Spleen (tissue), 11 donors: Measurements from ENCODE around the gene FAM222B. TPM values are rescaled to one million over a fixed set of nuclear protein-coding genes. Genes with fewer than 3 reads are reported as not detected.

Experiments used
- DNase-seq: peaks from one replicate; pipeline ENCODE4 v3.0.0-alpha.2; 2020
- H3K27ac ChIP-seq, 8 donors: fragments of 200-600 bp; sonication (generic) in 7 of 8; 1 replicate in 4 of 8; 2 replicates in 4 of 8; pipeline versions ENCODE4 v1.5.0 to v1.8.0; 2016 to 2021; ENCODE audit warnings: inconsistent platforms in 4 of 8, mild to moderate bottlenecking in 4 of 8, moderate library complexity in 1 of 8
- H3K27me3 ChIP-seq, 7 donors: fragments of 200-600 bp; sonication (generic) in 6 of 7; replicated peaks in 1 of 7; 1 replicate in 4 of 7; 2 replicates in 3 of 7; pipeline versions ENCODE4 v1.5.0 to v1.8.0; 2016 to 2021; ENCODE audit warnings: inconsistent platforms in 3 of 7, mild to moderate bottlenecking in 1 of 7
- H3K36me3 ChIP-seq, 6 donors: fragments of 200-600 bp; sonication (generic) in 5 of 6; 1 replicate in 4 of 6; 2 replicates in 2 of 6; pipeline versions ENCODE4 v1.5.0 to v1.8.0; 2016 to 2021; ENCODE audit warnings: inconsistent platforms in 2 of 6
- H3K4me1 ChIP-seq, 6 donors: fragments of 200-600 bp; sonication (generic) in 5 of 6; 1 replicate in 3 of 6; 2 replicates in 3 of 6; pipeline versions ENCODE4 v1.5.0 to v1.8.0; 2016 to 2021; ENCODE audit warnings: inconsistent platforms in 3 of 6
- H3K4me3 ChIP-seq, 8 donors: fragments of 200-600 bp; sonication (generic) in 7 of 8; 1 replicate in 4 of 8; 2 replicates in 4 of 8; pipeline versions ENCODE4 v1.5.0 to v1.8.0; 2016 to 2021; ENCODE audit warnings: inconsistent platforms in 4 of 8, mild to moderate bottlenecking in 4 of 8, moderate library complexity in 2 of 8
- H3K9me3 ChIP-seq, 8 donors: fragments of 200-600 bp; sonication (generic) in 7 of 8; 1 replicate in 4 of 8; 2 replicates in 4 of 8; pipeline versions ENCODE4 v1.5.0 to v1.8.0; 2016 to 2021; ENCODE audit warnings: inconsistent platforms in 4 of 8
- CTCF ChIP-seq, 11 experiments: fragments of 200-600 bp in 7 of 11; fragments of 450-650 bp in 4 of 11; sonication (generic) in 4 of 11; IDR thresholded peaks in 8 of 11; conservative IDR thresholded peaks in 3 of 11; 1 replicate in 7 of 11; 2 replicates in 4 of 11; pipeline versions ENCODE4 v1.4.0 to v1.8.0; 2016 to 2021; ENCODE audit warnings: antibody characterized with exemption in 11 of 11, inconsistent platforms in 4 of 11, mild to moderate bottlenecking in 1 of 11
- POLR2A ChIP-seq, 3 donors: fragments of 450-650 bp; IDR thresholded peaks; one replicate each; pipeline ENCODE4 v1.5.1; 2017; ENCODE audit warnings: antibody characterized with exemption in 3 of 3, mild to moderate bottlenecking in 1 of 3
- POLR2AphosphoS5 ChIP-seq, 3 donors: sonication (generic); formaldehyde crosslinking; IDR thresholded peaks; one replicate each; pipeline ENCODE4 v1.5.1; 2017; ENCODE audit warnings: antibody characterized with exemption in 3 of 3
- WGBS, 5 donors: extraction: QIAGEN DNeasy Blood & Tissue Kit in 3 of 5; methylation state at CpG; one replicate each; pipeline versions ENCODE4 v1.1.5 to v1.1.7; 2013 to 2018; 5-methylcytosine and 5-hydroxymethylcytosine counted together
- intact Hi-C: fragments of 100-400 bp; cut with DNase I; formaldehyde crosslinking; loops from one replicate; pipeline ENCODE4 v1.15.0; 2023; ENCODE audit warnings: low total_unique reads
- polyA plus RNA-seq, 3 donors: library from polyadenylated mRNA; stranded (reverse); fragments of 200-250 nt; gene quantifications; one replicate each; pipeline ENCODE4 v1.2.1, GENCODE V29; 2013
- total RNA-seq, 7 donors: library from RNA; depleted of rRNA in 3 of 7; stranded (reverse); fragments of >200 nt in 3 of 7; fragmentation: NEBNext Ultra II Directional in 4 of 7; extraction: Animal tissue kit (Norgen Biotek cat#: 25700) in 4 of 7; gene quantifications; one replicate each; pipeline versions ENCODE4 v1.1.0 to v1.2.1, GENCODE V29; 2016 to 2021
- donor health status: healthy with polysubstance abuse.
- donor health status: DM: no; HTN: no; CAD: no; lungs with moderate emphysema.
- donor health status: DM: no; HTN: no; CAD: no.
- donor health status: Bipolar disorder and iron deficiency.
- donor health status: healthy.
- donor health status: DM: no; HTN: no; CAD: no.
- donor health status: DM: yes; HTN: yes; CAD: no.

FAM222B gene
- total and polyA plus RNA-seq, 10 donors, result 2.9 to 23.6 (median 15.0) TPM

DNA sequence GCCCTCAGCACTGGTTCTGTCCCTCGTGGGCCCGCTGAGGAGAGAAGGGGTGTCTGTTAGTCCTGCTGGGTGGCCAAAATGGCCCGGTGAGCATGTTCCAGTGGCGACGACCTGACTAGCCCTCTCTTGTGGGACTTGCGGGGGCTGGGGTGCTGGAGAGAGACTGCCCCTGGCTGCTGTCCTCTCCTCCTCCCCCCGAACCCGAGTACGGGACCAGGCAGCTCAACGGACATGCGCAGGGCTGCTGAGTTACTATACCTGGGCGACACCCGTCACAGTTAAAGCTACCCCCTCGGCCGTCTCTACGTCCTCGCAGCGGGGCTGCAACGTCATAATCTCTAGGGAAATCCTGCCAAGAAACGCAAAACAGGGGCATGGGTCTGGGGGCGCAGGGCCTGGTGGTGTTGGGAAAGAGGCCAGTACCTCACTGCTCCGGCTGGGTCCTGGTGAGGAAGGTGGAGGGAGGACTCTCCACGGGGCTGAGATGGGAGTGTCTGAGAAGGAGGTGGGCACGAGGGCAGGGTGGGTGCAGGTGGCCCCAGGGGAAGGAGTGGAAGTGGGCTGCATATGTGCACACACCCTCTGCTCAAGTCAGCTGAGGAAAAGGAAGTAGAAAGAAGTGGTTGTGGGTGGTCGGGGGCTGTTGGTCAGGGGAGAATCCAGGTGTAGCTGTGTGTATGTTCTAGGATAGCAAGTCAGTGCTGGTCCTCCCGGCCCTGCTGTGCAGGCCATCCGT, 41.5 kb upstream of the FAM222B start:
- Histone ChIP-seq H3K4me3 (no peak overlapping the region), H3K27ac (peak overlapping the region in 1 of 8 donors; percentile 11), H3K27me3 (no peaks in the 10 kb centered on the region), H3K9me3 (no peaks in the 10 kb centered on the region), H3K36me3 (peaks cover 12 to 100% (median 83%) of the 10 kb centered on the region in 6 donors), H3K4me1 (peaks cover 8 to 49% (median 25%) of the 10 kb centered on the region in 6 donors)
- intact Hi-C loops, result no loop called here
- 80 to 92% (median 88%) methylated on average over 14 to 27 of the region's 27 CpGs for WGBS, 5 donors
- no peak for DNase-seq
- TF ChIP-seq POLR2A (IDR thresholded peaks at IDR 0.05), result no peak
- peak in 2 of 3 donors; percentile 15 to 54 for TF ChIP-seq POLR2AphosphoS5 (IDR thresholded peaks at IDR 0.05)

GRCh38 chr17:28882154-28882895, 39.7 kb upstream of the FAM222B start:
- no peak for TF ChIP-seq CTCF (IDR thresholded peaks at IDR 0.05 in 8 of 11, conservative IDR thresholded peaks at IDR 0.05 in 3 of 11)
- no peak for TF ChIP-seq POLR2A (IDR thresholded peaks at IDR 0.05)
- peak in 2 of 3 donors; percentile 31 to 59 for TF ChIP-seq POLR2AphosphoS5 (IDR thresholded peaks at IDR 0.05)
- H3K36me3 ChIP-seq, result peaks cover 12 to 100% (median 90%) of the 10 kb centered on the region in 6 donors
- H3K4me1 ChIP-seq, result peaks cover 0 to 31% (median 7%) of the 10 kb centered on the region in 6 donors
- no peak overlapping the region for H3K4me3 ChIP-seq
- no peak for DNase-seq
- intact Hi-C loops, result no loop called here
- no peaks in the 10 kb centered on the region for H3K27me3 ChIP-seq
- H3K9me3 ChIP-seq, result no peaks in the 10 kb centered on the region
- no peak overlapping the region for H3K27ac ChIP-seq
- WGBS, 5 donors, result 93 to 98% (median 95%) methylated on average over 11 to 18 of the region's 18 CpGs

- H3K27me3 ChIP-seq, result no peaks in the 10 kb centered on the region
- peaks cover 0 to 23% (median 2%) of the 10 kb centered on the region in 6 donors for H3K4me1 ChIP-seq
- TF ChIP-seq CTCF (IDR thresholded peaks at IDR 0.05 in 8 of 11, conservative IDR thresholded peaks at IDR 0.05 in 3 of 11) (no peak), POLR2AphosphoS5 (IDR thresholded peaks at IDR 0.05) (peak in 1 of 3 donors; percentile 2), POLR2A (IDR thresholded peaks at IDR 0.05) (no peak)
- H3K27ac ChIP-seq, result no peak overlapping the region
- no peak overlapping the region for H3K4me3 ChIP-seq
- H3K36me3 ChIP-seq, result peaks cover 12 to 93% (median 85%) of the 10 kb centered on the region in 6 donors
- intact Hi-C loops, result no loop called here
- H3K9me3 ChIP-seq, result no peaks in the 10 kb centered on the region
- 88 to 97% (median 96%) methylated on average over 17 of the region's 17 CpGs for WGBS, 5 donors
- DNase-seq, result no peak
Measured at GRCh38 chr17:28881533-28882056, 39.0 kb upstream of the FAM222B start.

DNA sequence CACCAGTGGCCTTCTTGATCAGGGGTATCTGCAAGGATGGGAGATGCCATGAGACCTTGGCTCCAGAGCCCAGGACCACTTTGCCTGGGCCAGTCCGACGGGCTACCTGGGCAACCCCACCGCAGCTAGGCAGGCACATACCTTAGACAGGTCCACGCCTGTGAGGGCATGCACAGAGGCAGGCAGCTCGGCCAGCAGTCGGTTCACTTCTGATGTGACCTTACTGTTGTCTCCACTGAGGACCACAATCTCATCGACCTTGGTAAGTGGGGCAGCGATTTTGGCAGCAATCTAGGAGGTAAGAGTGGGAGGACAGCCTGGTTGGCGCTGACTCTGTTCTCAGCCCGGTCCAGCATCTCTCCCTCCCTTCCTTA, 38.0 kb upstream of the FAM222B start:
- 81 to 98% (median 92%) methylated on average over 10 of the region's 10 CpGs for WGBS, 5 donors
- peaks cover 12 to 82% (median 76%) of the 10 kb centered on the region in 6 donors for H3K36me3 ChIP-seq
- no peak for TF ChIP-seq POLR2A (IDR thresholded peaks at IDR 0.05)
- peak in 1 of 3 donors; percentile 33 for TF ChIP-seq POLR2AphosphoS5 (IDR thresholded peaks at IDR 0.05)
- no peaks in the 10 kb centered on the region for H3K9me3 ChIP-seq
- H3K27ac ChIP-seq, result peak overlapping the region in 1 of 8 donors; percentile 14
- no peaks in the 10 kb centered on the region for H3K27me3 ChIP-seq
- DNase-seq, result no peak
- peaks cover 0 to 13% (median 0%) of the 10 kb centered on the region in 6 donors for H3K4me1 ChIP-seq
- intact Hi-C loops, result no loop called here
- H3K4me3 ChIP-seq, result no peak overlapping the region
